NCI-H146 (cell line): ENCODE results near the gene IL12RB1.

Source experiments
- DNase-seq: peaks from one replicate; lab custom pipeline; 2025; lab: John Stamatoyannopoulos, UW

IL12RB1 gene

DNA sequence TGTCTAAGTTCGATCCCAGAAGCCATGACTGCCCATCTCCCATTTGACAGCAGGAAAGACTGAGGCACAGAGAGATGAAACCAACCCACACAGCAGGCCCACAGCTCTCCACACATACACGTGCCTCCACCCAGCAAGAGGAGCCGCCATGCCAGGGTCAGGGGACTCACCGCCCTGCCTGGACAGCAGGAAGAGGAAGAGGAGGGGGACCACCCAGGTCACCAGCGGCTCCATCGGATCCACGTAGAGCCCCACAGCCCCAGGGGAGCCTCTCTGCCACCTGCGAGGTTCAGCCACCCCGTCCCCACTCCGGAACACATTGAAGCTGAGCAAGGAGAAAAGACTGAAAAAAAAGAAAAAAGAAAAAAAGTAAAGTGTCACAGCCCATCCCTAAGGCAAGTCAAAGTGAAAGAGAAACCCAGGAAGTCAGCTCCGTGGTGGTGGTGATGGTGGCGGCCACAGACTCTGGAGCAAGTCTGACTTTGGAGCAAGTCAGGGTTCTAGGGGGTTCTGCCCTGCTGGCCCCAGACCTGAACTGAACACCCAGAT lies at the start of gene IL12RB1:
Gene IL12RB1, minus strand, starts transcription at position 345 of the 549 bp plus-strand sequence. Its CDS starts 111 bp downstream, at position 234.
- DNase-seq: no peak

DNA sequence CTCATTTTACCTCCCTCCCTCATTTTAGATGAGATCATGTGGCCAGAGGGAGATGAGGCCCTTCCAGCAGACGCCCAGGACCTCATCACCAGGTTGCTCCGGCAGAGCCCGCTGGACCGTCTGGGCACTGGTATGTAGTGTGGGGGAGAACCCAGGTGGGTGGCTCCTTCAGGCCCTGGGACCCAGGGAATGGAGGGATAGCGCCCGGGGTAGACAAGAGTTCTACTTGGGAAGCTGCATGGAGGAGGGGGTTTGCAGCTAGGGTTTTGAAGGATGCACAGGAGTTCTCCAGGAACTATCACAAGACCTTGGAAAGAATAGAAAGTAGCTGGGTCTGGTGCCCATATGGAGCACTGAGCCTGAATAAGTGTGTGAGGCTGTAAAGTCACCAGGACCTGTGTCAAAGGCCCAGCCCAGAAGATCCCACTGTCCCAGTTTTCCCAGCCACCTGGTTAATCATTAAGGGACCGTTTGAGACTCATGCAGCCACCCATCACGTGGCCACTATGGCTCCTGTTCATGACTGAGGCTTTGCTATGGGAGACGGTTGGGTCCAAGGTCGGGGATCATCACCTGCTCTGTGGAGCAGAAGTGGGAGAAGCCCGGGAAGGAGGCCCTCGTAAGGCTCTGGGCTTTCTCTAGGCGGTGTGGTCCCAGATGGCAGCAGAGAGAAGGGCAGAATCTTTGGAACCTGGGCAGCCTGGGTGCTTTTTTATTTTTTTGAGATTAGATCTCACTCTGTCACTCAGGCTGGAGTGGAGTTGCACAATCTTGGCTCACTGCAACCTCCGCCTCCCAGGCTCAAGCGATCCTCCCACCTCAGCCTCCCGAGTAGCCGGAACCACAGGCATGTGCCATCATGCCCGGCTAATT lies 49.2 kb upstream of the IL12RB1 start:
- no peak for DNase-seq

DNA sequence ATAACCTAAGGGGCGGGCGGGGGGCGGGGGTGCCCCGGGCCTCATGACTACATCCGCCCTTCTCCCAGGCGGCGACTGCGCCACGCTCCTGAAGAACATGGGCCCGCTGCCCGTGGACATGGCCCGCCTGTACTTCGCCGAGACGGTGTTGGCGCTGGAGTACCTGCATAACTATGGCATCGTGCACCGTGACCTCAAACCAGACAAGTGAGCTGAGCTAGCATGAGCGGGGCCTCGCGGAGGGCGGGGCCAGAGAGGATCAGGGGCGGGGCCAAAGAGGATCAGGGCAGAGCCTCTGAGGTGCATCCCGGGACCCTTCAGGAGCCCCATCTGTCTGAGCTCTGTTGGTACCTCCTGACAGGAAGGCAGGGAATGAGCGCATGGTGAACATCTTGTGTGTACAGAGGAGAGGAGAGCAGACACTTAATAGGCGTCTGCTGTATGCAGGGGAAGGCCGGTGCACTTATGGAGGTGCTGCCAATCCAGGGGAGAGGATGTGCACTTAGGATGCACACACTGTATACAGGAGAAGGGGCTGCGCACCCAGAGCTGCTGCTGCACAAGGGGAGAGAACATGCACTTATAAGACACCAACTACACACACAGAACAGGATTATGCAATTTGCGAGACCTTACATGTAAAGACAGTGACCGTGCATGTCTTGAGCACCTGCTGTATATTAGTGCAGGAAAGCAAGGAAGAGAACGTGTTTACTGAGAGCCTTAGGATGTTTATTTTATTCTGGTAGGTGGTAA lies 45.3 kb upstream of the IL12RB1 start:
- DNase-seq: no peak

DNA sequence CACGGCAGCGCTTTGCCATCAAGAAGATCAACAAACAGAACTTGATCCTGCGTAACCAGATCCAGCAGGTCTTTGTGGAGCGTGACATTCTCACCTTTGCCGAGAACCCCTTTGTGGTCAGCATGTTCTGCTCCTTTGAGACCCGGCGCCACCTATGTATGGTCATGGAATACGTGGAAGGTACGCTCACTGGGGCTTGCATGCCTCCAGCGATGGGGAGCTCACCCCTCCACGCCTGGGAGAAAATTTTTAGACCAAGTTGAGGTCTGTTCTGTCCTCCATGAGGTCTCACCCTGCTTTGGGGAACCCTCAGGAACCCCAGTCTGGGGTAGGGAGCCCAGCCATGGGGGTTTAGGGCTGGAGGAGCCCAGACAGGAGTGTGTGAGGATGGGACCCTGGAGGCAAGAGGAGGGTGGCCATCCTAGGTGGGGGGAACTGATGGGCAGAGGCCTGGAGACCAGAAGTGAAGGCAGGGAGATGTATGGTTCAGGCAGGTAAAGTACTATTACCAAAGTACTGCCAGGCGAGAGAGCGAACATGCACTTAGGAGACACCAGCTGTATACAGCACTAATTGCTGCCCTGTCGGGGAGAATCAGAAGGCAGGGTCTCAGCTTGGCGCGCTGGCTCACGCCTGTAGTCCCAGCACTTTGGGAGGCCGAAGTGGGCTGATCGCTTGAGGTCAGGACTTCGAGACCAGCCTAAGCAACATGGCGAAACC lies 43.9 kb upstream of the IL12RB1 start:
- no peak for DNase-seq

DNA sequence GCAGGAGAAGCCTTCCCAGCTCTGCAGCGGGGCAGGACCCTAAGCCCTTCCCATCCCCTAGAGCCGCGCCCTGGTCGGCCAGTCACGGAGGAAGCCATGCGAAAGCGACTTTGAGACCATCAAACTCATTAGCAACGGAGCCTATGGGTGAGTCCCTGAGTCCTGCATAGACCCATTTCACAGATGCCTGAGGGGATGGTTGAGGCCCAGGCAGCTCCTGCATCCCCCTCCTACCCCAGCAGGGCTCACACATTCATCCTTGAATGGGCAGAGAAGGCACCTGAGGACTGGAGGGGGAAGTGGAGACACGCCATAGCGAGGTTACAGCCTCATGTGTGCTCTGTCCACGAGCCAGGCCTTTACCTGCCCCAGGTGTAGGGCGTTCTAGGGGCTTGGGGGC lies 42.1 kb upstream of the IL12RB1 start:
- no peak for DNase-seq

DNA sequence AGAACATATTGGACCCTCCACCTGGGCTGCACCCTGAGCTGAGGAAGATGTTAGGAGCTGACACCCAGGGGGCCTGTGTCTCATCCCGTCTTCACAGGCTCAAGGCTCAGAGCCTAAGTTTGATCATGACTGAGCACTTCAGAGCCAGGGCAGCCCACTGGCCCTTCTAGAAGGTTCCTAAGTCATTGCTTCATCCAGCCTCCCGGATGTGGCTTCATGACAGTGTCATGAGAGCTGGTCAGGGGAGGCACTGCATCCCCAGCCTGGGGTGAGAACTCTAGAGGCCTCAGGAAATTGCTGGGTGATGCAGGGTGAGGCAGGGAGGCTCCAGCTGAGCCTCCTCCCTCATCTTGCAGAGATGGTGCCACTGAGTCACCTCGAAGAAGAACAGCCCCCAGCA lies 41.3 kb upstream of the IL12RB1 start:
- no peak for DNase-seq

DNA sequence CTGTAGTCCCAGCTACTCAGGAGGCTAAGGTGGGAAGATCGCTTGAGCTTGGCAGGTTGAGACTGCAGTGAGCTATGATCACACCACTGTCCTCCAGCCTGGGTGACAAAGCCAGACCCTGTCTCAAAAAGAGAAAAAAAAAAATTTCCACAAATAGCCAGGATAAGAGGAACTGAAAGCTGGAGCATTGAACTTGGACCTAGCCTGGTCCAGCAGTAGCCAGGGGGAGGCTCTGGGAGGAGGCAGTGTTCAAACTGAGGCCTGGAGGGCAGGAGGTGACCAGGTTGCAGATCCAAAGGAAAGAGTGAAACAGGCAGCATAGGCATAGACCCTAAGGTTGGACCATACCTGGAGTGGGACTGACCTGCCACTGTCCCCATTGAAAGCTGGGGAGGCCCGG lies 39.4 kb upstream of the IL12RB1 start:
- no peak for DNase-seq

DNA sequence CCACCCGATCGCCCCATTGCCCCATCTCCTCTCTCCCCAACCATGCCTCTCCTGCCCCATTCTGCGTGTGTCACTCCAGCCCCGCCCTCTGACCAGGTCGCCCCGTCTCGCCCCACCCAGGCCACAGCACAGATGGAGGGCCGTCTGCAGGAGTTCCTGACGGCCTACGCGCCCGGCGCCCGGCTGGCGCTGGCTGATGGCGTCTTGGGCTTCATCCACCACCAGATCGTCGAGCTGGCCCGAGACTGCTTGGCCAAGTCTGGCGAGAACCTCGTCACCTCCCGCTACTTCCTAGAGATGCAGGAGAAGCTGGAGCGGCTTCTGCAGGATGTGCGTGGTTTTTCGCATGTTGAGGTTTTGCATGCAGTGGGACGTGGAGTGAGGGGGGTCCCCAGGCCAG lies 37.1 kb upstream of the IL12RB1 start:
- no peak for DNase-seq

DNA sequence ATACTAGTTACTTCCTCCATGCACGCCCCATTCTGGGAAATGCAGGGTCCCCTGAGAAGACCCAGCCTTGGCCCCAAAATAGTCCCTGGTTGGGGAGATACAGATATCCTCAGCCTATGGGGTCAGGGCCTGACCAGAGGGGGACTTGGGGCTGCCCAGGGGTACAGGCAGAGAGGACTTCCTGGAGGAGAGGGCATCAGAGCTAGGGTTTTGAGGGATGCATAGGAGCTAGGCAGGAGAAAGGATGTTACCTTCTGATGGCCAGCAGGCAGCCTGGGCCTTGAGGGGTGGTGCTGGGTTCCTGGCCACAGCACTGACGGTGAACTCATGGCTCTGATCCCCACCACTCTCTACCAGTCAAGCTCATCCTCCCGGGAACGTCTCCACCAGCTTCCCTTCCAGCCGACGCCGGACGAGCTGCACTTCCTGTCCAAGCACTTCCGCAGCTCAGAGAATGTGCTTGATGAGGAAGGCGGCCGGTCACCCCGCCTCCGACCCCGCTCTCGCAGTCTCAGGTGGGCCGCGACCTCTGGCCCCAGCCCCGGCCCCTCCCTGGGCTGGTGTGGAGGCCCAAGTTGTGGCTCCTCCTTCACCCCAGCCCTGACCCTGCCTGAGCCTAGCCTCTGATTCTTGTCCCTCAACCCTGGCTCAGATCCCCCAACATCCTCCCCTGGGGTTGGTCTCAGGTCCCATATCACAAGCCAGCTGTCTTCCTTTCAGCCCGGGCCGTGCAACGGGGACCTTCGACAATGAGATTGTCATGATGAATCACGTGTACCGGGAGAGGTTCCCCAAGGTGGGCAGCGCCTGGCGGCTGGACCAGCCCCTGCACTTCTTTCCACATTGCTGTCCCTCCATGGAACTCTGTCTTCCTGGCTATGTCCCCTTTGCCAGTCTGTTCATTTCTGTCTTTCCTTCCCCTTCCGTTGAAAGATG lies 36.4 kb upstream of the IL12RB1 start:
- DNase-seq: no peak

DNA sequence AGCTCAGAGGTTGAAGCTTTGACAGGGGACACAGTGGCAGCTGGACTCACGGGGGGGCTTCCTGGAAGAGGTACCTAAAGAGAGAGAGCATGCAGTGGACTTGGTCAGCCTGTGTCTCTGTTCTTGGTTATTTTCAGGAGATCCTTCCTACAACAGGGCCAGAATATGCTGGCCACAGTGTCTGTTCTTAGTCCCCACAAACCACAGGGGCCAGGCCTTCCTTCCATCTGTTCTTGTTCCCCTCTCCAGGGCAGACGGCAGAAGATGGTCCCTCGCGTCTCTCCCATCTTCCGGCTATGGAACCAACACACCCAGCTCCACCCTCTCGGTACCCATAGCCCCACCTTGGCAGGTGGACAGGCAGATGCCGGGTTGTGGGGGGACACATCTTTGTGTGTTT lies 35.7 kb upstream of the IL12RB1 start:
- DNase-seq: no peak

DNA sequence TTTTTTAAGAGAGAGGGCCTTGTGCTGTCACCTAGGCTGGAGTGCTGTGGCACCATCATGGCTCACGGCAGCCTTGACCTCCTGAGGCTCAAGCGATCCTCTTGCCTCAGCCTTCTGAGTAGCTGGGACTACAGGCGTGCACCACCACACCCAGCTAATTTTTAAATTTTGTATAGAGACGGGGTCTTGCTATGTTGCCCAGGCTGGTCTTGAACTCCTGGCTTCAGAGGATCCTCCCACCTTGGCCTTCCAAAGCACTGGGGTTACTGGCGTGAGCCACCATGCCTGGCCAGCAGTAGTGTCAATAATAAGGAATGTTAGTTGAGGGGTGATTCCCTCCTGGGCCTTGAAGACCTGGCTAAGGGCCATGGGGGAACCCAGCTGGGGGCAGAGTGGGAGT lies 34.4 kb upstream of the IL12RB1 start:
- DNase-seq: no peak

DNA sequence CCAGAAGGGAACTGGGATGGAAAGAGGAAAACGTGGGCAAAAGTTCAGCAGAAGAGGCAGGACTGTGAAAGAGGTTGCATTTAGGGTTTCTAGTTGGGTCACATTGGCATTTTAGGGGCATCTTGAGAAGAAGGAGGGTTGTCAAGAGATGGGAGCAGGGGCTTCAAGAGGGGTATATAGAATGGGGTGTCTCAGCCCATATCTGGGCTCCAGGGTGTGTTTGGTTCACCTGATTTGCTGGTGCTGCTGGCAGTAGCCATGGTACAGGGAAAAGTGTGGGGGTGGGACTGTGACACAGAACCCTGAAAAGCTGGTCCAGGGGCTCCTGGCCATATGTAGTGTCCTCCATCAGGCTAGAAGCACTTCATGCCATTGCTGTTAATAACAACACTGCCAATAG lies 33.4 kb upstream of the IL12RB1 start:
- DNase-seq: no peak

DNA sequence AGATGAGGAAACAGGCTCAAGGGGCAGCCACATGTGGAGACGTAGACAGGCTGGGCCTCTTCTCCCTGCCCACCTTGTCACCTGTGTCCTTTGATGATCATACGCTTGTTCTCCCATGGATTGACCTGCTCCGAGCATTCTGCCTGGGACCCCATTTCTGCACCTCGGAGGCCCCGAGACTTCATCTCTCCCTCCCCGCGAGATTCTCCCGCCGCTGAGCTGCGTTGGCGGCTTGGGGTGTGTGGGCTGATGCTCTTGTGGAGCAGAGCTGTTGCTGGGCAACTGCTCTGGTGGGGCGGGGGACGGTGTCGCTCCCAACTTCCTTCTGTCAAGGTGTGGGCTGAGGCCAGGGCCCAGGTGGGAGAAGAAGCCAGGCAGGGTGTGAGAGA lies 33.0 kb upstream of the IL12RB1 start:
- no peak for DNase-seq

DNA sequence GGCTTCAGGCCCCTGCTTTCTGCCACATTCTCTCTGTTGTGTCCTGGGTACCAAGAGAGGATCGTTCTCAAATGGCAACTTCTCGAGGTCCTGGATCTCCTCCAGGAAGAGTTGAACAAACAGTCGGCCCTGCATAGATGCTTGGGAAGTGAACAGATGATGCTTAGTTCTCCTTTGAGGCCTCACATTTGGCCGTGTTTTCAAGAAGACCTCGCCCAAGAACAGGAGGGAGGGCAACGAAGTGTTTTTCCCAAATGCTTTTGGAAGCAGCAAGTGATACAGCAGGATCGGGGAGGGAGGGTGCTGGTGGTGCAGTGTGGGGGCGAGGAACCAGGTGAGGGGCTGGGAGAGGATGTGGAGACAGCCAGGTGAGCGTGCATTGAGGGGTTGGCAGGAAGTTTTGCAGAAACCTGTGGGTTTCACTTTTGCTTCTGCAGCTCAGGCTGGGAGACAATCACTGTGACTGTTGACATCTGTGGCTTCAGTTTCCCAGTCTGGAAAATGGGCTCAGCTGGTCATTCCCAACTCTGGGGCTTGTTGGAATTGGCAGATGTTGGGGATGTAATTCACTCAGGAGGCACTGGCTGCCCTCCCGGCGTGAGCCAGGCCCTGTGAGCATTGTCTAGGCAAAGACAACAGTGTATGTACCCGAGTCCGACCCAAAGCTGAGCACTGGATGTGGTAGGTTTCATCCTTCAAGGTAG lies 32.4 kb upstream of the IL12RB1 start:
- no peak for DNase-seq

DNA sequence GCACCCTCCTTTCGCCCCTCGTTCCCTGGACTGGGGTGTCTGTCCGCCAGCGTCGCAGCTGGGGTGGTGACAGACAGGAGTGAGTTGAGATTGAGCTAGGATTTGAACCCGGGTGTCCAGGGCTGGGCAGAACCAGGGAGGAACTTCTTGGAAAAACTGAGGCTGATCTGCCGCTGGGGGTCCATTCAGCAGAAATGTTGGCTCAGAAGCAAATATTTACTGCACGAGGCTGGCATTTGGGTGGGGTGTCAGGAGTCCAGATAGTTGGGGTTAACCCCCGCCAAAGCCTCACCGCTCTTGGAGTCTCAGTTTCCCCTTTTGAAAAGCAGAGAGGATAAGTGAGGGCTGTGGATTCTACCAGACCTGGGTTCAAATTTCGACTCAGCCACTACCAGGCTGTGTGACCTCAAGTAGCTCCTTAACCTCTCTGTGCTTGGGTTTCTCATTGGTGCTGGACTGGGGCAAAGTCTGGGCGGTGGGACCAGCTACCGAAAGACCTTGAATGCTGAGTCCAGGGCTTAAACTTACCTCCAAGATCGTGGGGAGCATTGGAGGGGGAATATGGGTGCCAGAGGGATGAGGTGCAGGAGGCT lies 31.8 kb upstream of the IL12RB1 start:
- DNase-seq: no peak

DNA sequence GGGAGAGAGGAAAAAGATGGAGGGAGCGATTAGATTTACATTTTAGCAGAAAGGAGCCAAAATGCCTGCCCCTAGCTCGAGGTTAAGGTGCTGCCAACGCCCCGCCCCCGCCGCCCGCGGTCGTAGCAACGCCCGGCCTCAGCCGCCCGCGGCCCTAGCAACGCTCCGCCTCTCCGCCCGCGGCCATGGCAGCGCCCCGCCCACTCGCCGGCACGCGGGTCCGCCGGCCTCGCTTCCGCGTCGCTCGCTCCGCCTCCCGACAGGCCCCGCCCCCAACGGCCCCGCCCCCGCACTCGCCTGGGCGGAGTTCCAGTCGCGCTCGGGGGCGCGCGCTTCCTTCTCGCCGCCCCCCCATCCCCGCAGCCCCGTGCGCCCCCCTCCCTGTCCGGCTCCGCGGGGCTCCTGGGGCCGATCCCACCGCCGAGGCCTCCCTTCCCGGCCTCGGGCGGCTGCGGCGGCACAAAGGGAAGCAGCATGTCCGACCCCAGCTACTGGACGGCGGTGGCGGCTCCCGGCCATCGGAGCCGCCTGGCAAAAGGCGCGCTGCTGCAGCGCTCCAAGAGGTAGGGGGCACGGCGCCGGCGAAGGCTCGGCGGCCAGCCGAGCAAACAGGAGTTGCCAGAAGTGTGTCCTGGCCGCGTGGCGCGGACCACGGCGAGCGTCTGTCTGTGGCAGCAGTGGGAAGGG lies 31.1 kb upstream of the IL12RB1 start:
- DNase-seq: peak; percentile 92

DNA sequence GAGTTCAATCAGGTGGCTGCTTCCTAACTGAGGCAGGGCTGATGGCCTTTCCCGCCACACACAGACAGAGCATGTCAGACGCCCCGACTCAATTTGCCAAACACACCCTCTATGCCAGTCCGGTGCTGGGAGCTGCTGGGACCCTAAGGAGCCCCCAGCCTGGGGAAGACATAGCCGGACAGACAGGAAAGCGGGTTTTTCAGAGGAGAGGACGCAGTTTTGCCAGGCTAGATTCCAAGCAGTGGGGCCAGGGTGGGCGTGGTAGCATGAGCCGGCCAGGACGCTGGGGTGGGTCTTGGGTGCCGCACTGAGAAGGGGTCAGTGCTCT lies 30.6 kb upstream of the IL12RB1 start:
- no peak for DNase-seq

DNA sequence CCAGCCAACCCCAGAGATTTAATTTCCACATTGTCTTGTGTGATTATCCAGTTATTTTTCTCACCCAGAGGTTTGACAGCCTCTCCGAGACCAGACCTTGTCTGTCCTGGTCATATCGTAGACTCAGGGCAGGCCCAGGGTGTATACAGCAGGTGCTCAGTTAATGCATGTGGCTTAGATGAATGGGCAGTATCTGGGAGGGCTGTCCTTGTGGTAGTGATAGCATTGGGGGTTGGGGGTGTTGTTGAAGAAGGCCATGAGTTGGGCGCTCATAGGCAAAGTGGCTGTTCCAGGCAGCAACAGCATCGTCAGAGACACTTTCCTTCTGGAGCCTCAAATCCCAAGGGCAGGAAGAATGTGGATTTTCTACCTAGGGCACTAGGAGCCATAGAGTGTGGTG lies 27.7 kb upstream of the IL12RB1 start:
- DNase-seq: no peak

DNA sequence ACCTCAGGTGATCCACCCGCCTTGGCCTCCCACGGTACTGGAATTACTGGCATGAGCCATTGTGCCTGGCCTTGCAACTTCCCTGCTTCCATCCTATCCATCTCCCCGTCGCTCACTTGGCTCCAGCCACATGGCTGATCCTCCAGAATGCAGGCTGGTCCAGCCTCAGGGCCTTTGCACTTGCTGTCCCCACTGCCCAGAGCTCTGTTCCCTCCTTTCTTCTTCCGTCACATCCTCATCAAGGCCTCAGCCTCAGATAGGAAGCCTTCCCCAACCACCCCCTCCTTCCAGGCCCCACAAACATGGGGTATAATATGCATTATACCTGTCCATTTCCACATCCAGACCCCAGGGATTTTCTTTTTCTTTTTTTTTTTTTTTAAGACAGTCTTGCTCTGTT lies 27.1 kb upstream of the IL12RB1 start:
- no peak for DNase-seq

DNA sequence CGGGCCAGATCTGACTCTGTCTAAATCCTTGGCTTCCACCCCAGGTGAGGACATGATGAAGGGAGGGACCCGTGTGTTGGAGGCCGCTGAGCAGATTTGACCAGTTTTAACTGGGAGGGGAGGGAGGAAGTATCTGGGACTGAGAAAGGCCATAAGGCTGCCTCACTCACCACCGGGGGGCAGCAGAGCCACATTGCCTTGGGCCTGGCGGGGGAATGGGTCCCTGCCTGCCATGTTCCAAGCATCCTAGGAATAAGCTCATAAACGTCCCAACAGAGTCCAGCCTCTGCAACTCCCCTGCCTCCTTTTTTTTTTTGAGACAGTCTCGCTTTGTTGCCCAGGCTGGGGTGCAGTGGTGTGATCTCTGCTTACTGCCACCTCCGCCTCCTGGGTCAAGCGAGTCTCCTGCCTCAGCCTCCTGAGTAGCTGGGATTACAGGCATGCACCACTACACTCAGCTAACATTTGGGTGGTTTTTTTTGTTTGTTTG lies 26.3 kb upstream of the IL12RB1 start:
- peak; percentile 81 for DNase-seq
